Activated gamma-delta T cell treated with anti-CD3 and anti-CD28 coated beads, Interleukin-2, amount 50 U/mL, for 16 hours (primary cell): ENCODE results near the gene GRIK4.

ENCODE experiments used
- DNase-seq: peaks from one replicate; pipeline ENCODE4 v3.0.0-alpha.2; 2020; ENCODE audit warnings: low read depth

Gene GRIK4

GRCh38 chr11:120814531-120815318 lies 303.2 kb downstream of the GRIK4 start:
- no peak for DNase-seq

GRCh38 chr11:120815319-120816100 lies 304.0 kb downstream of the GRIK4 start:
- DNase-seq: no peak

GRCh38 chr11:120816176-120816575 lies 304.6 kb downstream of the GRIK4 start:
- no peak for DNase-seq

GRCh38 chr11:120816711-120817110 lies 305.2 kb downstream of the GRIK4 start:
- no peak for DNase-seq

GRCh38 chr11:120817158-120817557 lies 305.6 kb downstream of the GRIK4 start:
- no peak for DNase-seq

- DNase-seq: no peak
Observed at GRCh38 chr11:120818097-120818496, 306.5 kb downstream of the GRIK4 start.

GRCh38 chr11:120819003-120819402 lies 307.5 kb downstream of the GRIK4 start:
- no peak for DNase-seq

GRCh38 chr11:120819437-120820365 lies 308.2 kb downstream of the GRIK4 start:
- DNase-seq: no peak

- DNase-seq: no peak
Observed at GRCh38 chr11:120823159-120823558, 311.6 kb downstream of the GRIK4 start.

- DNase-seq: no peak
Observed at GRCh38 chr11:120824242-120824641, 312.7 kb downstream of the GRIK4 start.

GRCh38 chr11:120827198-120827597 lies 315.6 kb downstream of the GRIK4 start:
- no peak for DNase-seq

GRCh38 chr11:120827820-120828219 lies 316.3 kb downstream of the GRIK4 start:
- no peak for DNase-seq

- no peak for DNase-seq
Observed at GRCh38 chr11:120828847-120829246, 317.3 kb downstream of the GRIK4 start.

- DNase-seq: no peak
Observed at GRCh38 chr11:120830085-120830620, 318.6 kb downstream of the GRIK4 start.

- DNase-seq: no peak
Observed at GRCh38 chr11:120832481-120833238, 321.1 kb downstream of the GRIK4 start.

GRCh38 chr11:120834686-120835210 lies 323.2 kb downstream of the GRIK4 start:
- no peak for DNase-seq

GRCh38 chr11:120835601-120836228 lies 324.2 kb downstream of the GRIK4 start:
- no peak for DNase-seq

GRCh38 chr11:120837696-120838095 lies 326.1 kb downstream of the GRIK4 start:
- no peak for DNase-seq

- DNase-seq: no peak
Observed at GRCh38 chr11:120839201-120839600, 327.7 kb downstream of the GRIK4 start.

- no peak for DNase-seq
Observed at GRCh38 chr11:120839846-120840402, 328.4 kb downstream of the GRIK4 start.
